H1 (cell line): ENCODE results near the gene H1-8.

ENCODE experiments used
- EP300 ChIP-seq, 2 experiments: IDR thresholded peaks; 1 replicate in 1 of 2; 2 replicates in 1 of 2; pipeline ENCODE4 v1.6.1; 2011 to 2012; ENCODE audit warnings: low read depth in 2 of 2, low read length in 2 of 2, mild to moderate bottlenecking in 2 of 2, borderline replicate concordance in 1 of 2, inconsistent platforms in 1 of 2, moderate library complexity in 1 of 2
- PHF8 ChIP-seq: fragments of 200-600 bp; sonication (generic); conservative IDR thresholded peaks from 2 replicates; pipeline ENCODE4 v1.7.1; 2012; ENCODE audit warnings: low read depth, mild to moderate bottlenecking, inconsistent platforms, low read length, moderate library complexity
- POLR2A ChIP-seq, 2 experiments: IDR thresholded peaks; 1 replicate in 1 of 2; 2 replicates in 1 of 2; pipeline ENCODE4 v1.6.1; 2011; ENCODE audit warnings: low read depth in 2 of 2, low read length in 2 of 2, mild to moderate bottlenecking in 2 of 2; ENCODE audit errors: control extremely low read depth in 1 of 2
- RAD21 ChIP-seq, 2 experiments: IDR thresholded peaks in 1 of 2; conservative IDR thresholded peaks in 1 of 2; 2 replicates each; pipeline ENCODE4 v1.6.1; 2011; ENCODE audit warnings: low read depth in 2 of 2, low read length in 2 of 2, improper control_type of control experiment in 1 of 2, inconsistent platforms in 1 of 2, mild to moderate bottlenecking in 1 of 2, moderate library complexity in 1 of 2
- SRF ChIP-seq: IDR thresholded peaks from 2 replicates; pipeline ENCODE4 v1.6.1; 2011; ENCODE audit warnings: mild to moderate bottlenecking, low read depth, low read length, moderate library complexity
- TAF1 ChIP-seq: IDR thresholded peaks from 2 replicates; pipeline ENCODE4 v1.6.1; 2011; ENCODE audit warnings: mild to moderate bottlenecking, low read depth, low read length
- YY1 ChIP-seq: IDR thresholded peaks from 2 replicates; pipeline ENCODE4 v1.6.1; 2011; ENCODE audit warnings: low read depth, mild to moderate bottlenecking, low read length
- TF ChIP-seq, protein P1 (sequence below), 3 experiments: IDR thresholded peaks; 1 replicate in 2 of 3; 2 replicates in 1 of 3; pipeline versions ENCODE4 v1.5.1 to v1.6.1; 2011; ENCODE audit warnings: low read length in 3 of 3, mild to moderate bottlenecking in 3 of 3, inconsistent platforms in 2 of 3, low read depth in 1 of 3, moderate library complexity in 1 of 3; ENCODE audit not compliant: insufficient read depth in 1 of 3; ENCODE audit errors: control extremely low read depth in 1 of 3

GRCh38 chr3:129553719-129554118 is 10.7 kb downstream of the H1-8 start:
- TF ChIP-seq POLR2A (IDR thresholded peaks at IDR 0.05; ENCODE audit: control extremely low read depth in 1 of 2, low read depth in 2 of 2, low read length in 2 of 2) (no peak), YY1 (no peak), PHF8 (no peak), SRF (no peak), RAD21 (IDR thresholded peaks at IDR 0.05 in 1 of 2, conservative IDR thresholded peaks at IDR 0.05 in 1 of 2; ENCODE audit: low read depth in 2 of 2, low read length in 2 of 2) (no peak), EP300 (IDR thresholded peaks at IDR 0.05; ENCODE audit: borderline replicate concordance in 1 of 2, low read depth in 2 of 2, low read length in 2 of 2) (no peak), TAF1 (no peak)
- TF ChIP-seq, protein P1, sequence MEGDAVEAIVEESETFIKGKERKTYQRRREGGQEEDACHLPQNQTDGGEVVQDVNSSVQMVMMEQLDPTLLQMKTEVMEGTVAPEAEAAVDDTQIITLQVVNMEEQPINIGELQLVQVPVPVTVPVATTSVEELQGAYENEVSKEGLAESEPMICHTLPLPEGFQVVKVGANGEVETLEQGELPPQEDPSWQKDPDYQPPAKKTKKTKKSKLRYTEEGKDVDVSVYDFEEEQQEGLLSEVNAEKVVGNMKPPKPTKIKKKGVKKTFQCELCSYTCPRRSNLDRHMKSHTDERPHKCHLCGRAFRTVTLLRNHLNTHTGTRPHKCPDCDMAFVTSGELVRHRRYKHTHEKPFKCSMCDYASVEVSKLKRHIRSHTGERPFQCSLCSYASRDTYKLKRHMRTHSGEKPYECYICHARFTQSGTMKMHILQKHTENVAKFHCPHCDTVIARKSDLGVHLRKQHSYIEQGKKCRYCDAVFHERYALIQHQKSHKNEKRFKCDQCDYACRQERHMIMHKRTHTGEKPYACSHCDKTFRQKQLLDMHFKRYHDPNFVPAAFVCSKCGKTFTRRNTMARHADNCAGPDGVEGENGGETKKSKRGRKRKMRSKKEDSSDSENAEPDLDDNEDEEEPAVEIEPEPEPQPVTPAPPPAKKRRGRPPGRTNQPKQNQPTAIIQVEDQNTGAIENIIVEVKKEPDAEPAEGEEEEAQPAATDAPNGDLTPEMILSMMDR (IDR thresholded peaks at IDR 0.05; ENCODE audit: control extremely low read depth in 1 of 3, insufficient read depth in 1 of 3, low read depth in 1 of 3, low read length in 3 of 3) = no peak
